SK-N-SH (cell line): ENCODE data around the gene MBD2. TPM values are rescaled to one million over a fixed set of nuclear protein-coding genes. Genes with fewer than 3 reads are reported as not detected.

ENCODE experiments used
- CTCF ChIA-PET: fragments of 300-600, 350-600 bp; formaldehyde crosslinking; extraction: SDS; loops from one replicate; lab custom pipeline; 2021; lab: Yijun Ruan, JAX
- POLR2A ChIA-PET: fragments of 350-600 bp; sonication (Branson Sonifier 250); formaldehyde crosslinking; extraction: SDS; loops from one replicate; lab custom pipeline; 2020; ENCODE audit warnings: antibody characterized with exemption, inconsistent platforms; lab: Yijun Ruan, JAX
- DNase-seq: peaks from one replicate; pipeline ENCODE4 v3.0.0; 2012
- H2AFZ ChIP-seq: fragments of 200-600 bp; sonication (generic); 2 replicates; pipeline ENCODE4 v1.8.1; 2016; ENCODE audit warnings: antibody characterized with exemption, mild to moderate bottlenecking, low read depth
- H3F3A ChIP-seq: fragments of 200-600 bp; sonication (generic); replicated peaks from 2 replicates; pipeline ENCODE3; 2016; ENCODE audit warnings: antibody characterized with exemption, mild to moderate bottlenecking; ENCODE audit not compliant: insufficient read depth
- H3K27ac ChIP-seq, 2 experiments: fragments of 200-500 bp in 1 of 2; fragments of 200-600 bp in 1 of 2; sonication (Bioruptor generic) in 1 of 2; sonication (generic), shearing (Covaris generic) in 1 of 2; 2 replicates each; pipeline versions ENCODE4 v1.5.1 to v1.6.1; 2014 to 2016; ENCODE audit warnings: low read depth in 2 of 2, inconsistent platforms in 1 of 2, low read length in 1 of 2, mild to moderate bottlenecking in 1 of 2, mixed read lengths in 1 of 2
- H3K27me3 ChIP-seq: fragments of 200-600 bp; sonication (generic), shearing (Covaris generic); 2 replicates; pipeline ENCODE4 v1.6.1; 2016; ENCODE audit warnings: mixed run types; ENCODE audit not compliant: insufficient read depth
- H3K36me3 ChIP-seq, 2 experiments: fragments of 200-500 bp in 1 of 2; fragments of 200-600 bp in 1 of 2; sonication (Bioruptor generic) in 1 of 2; sonication (generic) in 1 of 2; replicated peaks in 1 of 2; 2 replicates each; pipeline versions ENCODE3 to v1.5.1; 2014 to 2016; ENCODE audit warnings: low read length in 1 of 2, mild to moderate bottlenecking in 1 of 2; ENCODE audit not compliant: insufficient read depth in 2 of 2, control insufficient read depth in 1 of 2
- H3K4me1 ChIP-seq, 2 experiments: fragments of 200-500 bp in 1 of 2; fragments of 200-600 bp in 1 of 2; sonication (Bioruptor generic) in 1 of 2; sonication (generic), shearing (Covaris generic) in 1 of 2; 2 replicates each; pipeline versions ENCODE4 v1.5.1 to v1.6.1; 2014 to 2016; ENCODE audit warnings: low read depth in 1 of 2, low read length in 1 of 2, mixed run types in 1 of 2; ENCODE audit not compliant: insufficient read depth in 2 of 2, control insufficient read depth in 1 of 2
- H3K4me2 ChIP-seq: fragments of 200-600 bp; sonication (generic), shearing (Covaris generic); 2 replicates; pipeline ENCODE4 v1.6.1; 2017; ENCODE audit warnings: mixed run types
- H3K4me3 ChIP-seq, 2 experiments: fragments of 200-500 bp in 1 of 2; fragments of 200-600 bp in 1 of 2; sonication (Bioruptor generic) in 1 of 2; sonication (generic), shearing (Covaris generic) in 1 of 2; 2 replicates each; pipeline versions ENCODE4 v1.5.1 to v1.8.1; 2014 to 2016; ENCODE audit warnings: low read depth in 2 of 2, inconsistent platforms in 1 of 2, low read length in 1 of 2, mild to moderate bottlenecking in 1 of 2, mixed read lengths in 1 of 2, moderate library complexity in 1 of 2
- H3K79me2 ChIP-seq: fragments of 200-600 bp; sonication (generic); 2 replicates; pipeline ENCODE4 v1.8.1; 2017; ENCODE audit warnings: mild to moderate bottlenecking; ENCODE audit not compliant: insufficient read depth
- H3K9ac ChIP-seq: fragments of 200-600 bp; sonication (generic); 2 replicates; pipeline ENCODE4 v1.6.1; 2017; ENCODE audit warnings: mixed run types
- H3K9me2 ChIP-seq: fragments of 200-600 bp; sonication (generic); 2 replicates; pipeline ENCODE4 v1.6.1; 2017; ENCODE audit warnings: mixed run types
- H3K9me3 ChIP-seq: fragments of 200-600 bp; sonication (generic); 2 replicates; pipeline ENCODE4 v1.6.1; 2017; ENCODE audit warnings: mixed run types, mild to moderate bottlenecking, moderate library complexity
- H4K20me1 ChIP-seq: fragments of 200-600 bp; sonication (generic); 2 replicates; pipeline ENCODE4 v1.6.1; 2017; ENCODE audit warnings: mild to moderate bottlenecking, mixed run types; ENCODE audit not compliant: insufficient read depth
- CTCF ChIP-seq: fragments of 200-600 bp; sonication (generic); IDR thresholded peaks from 2 replicates; pipeline ENCODE4 v1.6.1; 2017; ENCODE audit warnings: antibody characterized with exemption, mild to moderate bottlenecking, moderate library complexity
- ELF1 ChIP-seq: IDR thresholded peaks from 2 replicates; pipeline ENCODE4 v1.4.0; 2012
- EP300 ChIP-seq, 2 experiments: IDR thresholded peaks; 2 replicates each; pipeline versions ENCODE4 v1.4.0 to v1.6.1; 2012; ENCODE audit warnings: borderline replicate concordance in 1 of 2, low read depth in 1 of 2, low read length in 1 of 2
- FOSL2 ChIP-seq: IDR thresholded peaks from 2 replicates; pipeline ENCODE4 v1.4.0; 2012; ENCODE audit warnings: low read depth, mild to moderate bottlenecking, moderate library complexity, borderline replicate concordance
- FOXJ3 ChIP-seq: sonication (generic); formaldehyde crosslinking; IDR thresholded peaks from 2 replicates; pipeline ENCODE4 v1.5.1; 2020; ENCODE audit warnings: mild to moderate bottlenecking, missing genetic modification reagents
- GABPA ChIP-seq: IDR thresholded peaks from 2 replicates; pipeline ENCODE4 v1.4.0; 2012; ENCODE audit warnings: low read depth, mild to moderate bottlenecking
- GATA2 ChIP-seq: sonication (generic); formaldehyde crosslinking; IDR thresholded peaks from 2 replicates; pipeline ENCODE4 v1.5.0; 2020; ENCODE audit warnings: mild to moderate bottlenecking, missing genetic modification reagents
- IRF3 ChIP-seq: fragments of 150-350 bp; IDR thresholded peaks from 2 replicates; pipeline ENCODE4 v1.6.1; 2016; ENCODE audit warnings: mild to moderate bottlenecking, low read depth, low read length
- JUND ChIP-seq: IDR thresholded peaks from 2 replicates; pipeline ENCODE4 v1.4.0; 2012
- MAX ChIP-seq: IDR thresholded peaks from 2 replicates; pipeline ENCODE4 v1.4.0; 2012; ENCODE audit warnings: low read depth
- MEF2A ChIP-seq: IDR thresholded peaks from 2 replicates; pipeline ENCODE4 v1.4.0; 2012; ENCODE audit warnings: low read depth, borderline replicate concordance
- NFIC ChIP-seq: IDR thresholded peaks from 2 replicates; pipeline ENCODE4 v1.4.0; 2012; ENCODE audit warnings: borderline replicate concordance
- NRF1 ChIP-seq: IDR thresholded peaks from 2 replicates; pipeline ENCODE4 v1.6.1; 2012; ENCODE audit warnings: low read depth, mild to moderate bottlenecking, low read length
- POLR2AphosphoS5 ChIP-seq: IDR thresholded peaks from 2 replicates; pipeline ENCODE4 v1.6.1; 2012; ENCODE audit warnings: low read depth, low read length
- RCOR1 ChIP-seq: fragments of 150-350 bp; IDR thresholded peaks from 2 replicates; pipeline ENCODE4 v1.6.1; 2017; ENCODE audit warnings: antibody characterized with exemption, low read length
- REST ChIP-seq: IDR thresholded peaks from 2 replicates; pipeline ENCODE4 v1.6.1; 2012; ENCODE audit warnings: mild to moderate bottlenecking, low read depth, low read length, moderate library complexity
- RFX5 ChIP-seq: IDR thresholded peaks from 2 replicates; pipeline ENCODE4 v1.6.1; 2012; ENCODE audit warnings: mild to moderate bottlenecking, improper control_type of control experiment, low read length
- SIN3A ChIP-seq: IDR thresholded peaks from 2 replicates; pipeline ENCODE4 v1.6.1; 2012; ENCODE audit warnings: low read depth, mild to moderate bottlenecking, low read length, moderate library complexity, borderline replicate concordance
- TAF1 ChIP-seq: IDR thresholded peaks from 2 replicates; pipeline ENCODE4 v1.6.1; 2012; ENCODE audit warnings: low read depth, mild to moderate bottlenecking, low read length, moderate library complexity, borderline replicate concordance
- TCF12 ChIP-seq: IDR thresholded peaks from 2 replicates; pipeline ENCODE4 v1.4.0; 2012
- TEAD4 ChIP-seq: IDR thresholded peaks from 2 replicates; pipeline ENCODE4 v1.4.0; 2012; ENCODE audit warnings: mild to moderate bottlenecking, borderline replicate concordance; ENCODE audit not compliant: insufficient read depth
- YY1 ChIP-seq: IDR thresholded peaks from 2 replicates; pipeline ENCODE4 v1.4.0; 2012; ENCODE audit warnings: low read depth, mild to moderate bottlenecking
- polyA plus RNA-seq, 3 experiments: library from polyadenylated mRNA; depleted of rRNA; stranded (reverse); fragments of >200 nt; gene quantifications; 2 replicates each; pipeline ENCODE4 v1.2.3, GENCODE V29; 2012

Gene MBD2
- polyA plus RNA-seq, 1 of the 3 experiments (the other 2 are of a cell fraction), result 12.5 TPM

GRCh38 chr18:54134053-54134452, 90.4 kb downstream of the MBD2 start (continued):
- TF ChIP-seq REST (no peak), CTCF (no peak), FOXJ3 (CRISPR knock-in tag) (no peak), ELF1 (no peak), FOSL2 (no peak), MAX (no peak), POLR2AphosphoS5 (no peak), RCOR1 (no peak)

GRCh38 chr18:54130631-54131030, 93.8 kb downstream of the MBD2 start:
- Histone ChIP-seq H3K9me2 (no peaks in the 10 kb centered on the region), H4K20me1 (no peaks in the 10 kb centered on the region), H3K36me3 (no peaks in the 10 kb centered on the region), H3K4me1 (peaks cover 0 to 14% of the 10 kb centered on the region in 2 experiments; a peak in 1 of 4 replicates), H3K9me3 (no peaks in the 10 kb centered on the region), H3K4me3 (no peak overlapping the region), H3K4me2 (no peak overlapping the region), H3K27ac (no peak overlapping the region), H3K9ac (no peak overlapping the region), H3F3A (peaks cover 17% of the 10 kb centered on the region), H2AFZ (no peak overlapping the region), H3K27me3 (no peaks in the 10 kb centered on the region), H3K79me2 (no peaks in the 10 kb centered on the region)
- TF ChIP-seq TAF1, result no peak
- TF ChIP-seq NRF1, result no peak
- no peak for TF ChIP-seq MEF2A
- TF ChIP-seq RFX5, result no peak
- TF ChIP-seq IRF3, result no peak
- TF ChIP-seq REST, result no peak
- TF ChIP-seq TCF12, result no peak
- TF ChIP-seq JUND, result no peak
- no peak for TF ChIP-seq SIN3A
- TF ChIP-seq GATA2 (CRISPR knock-in tag), result no peak
- TF ChIP-seq NFIC, result no peak
- TF ChIP-seq FOXJ3 (CRISPR knock-in tag), result no peak
- no peak for TF ChIP-seq EP300 (IDR thresholded peaks at IDR 0.05; ENCODE audit: borderline replicate concordance in 1 of 2, low read depth in 1 of 2, low read length in 1 of 2)
- TF ChIP-seq YY1, result no peak
- no peak for TF ChIP-seq TEAD4
- TF ChIP-seq FOSL2, result no peak
- no peak for TF ChIP-seq GABPA
- TF ChIP-seq RCOR1, result no peak
- no peak for TF ChIP-seq MAX
- ChIA-PET CTCF (interaction anchor here (1.1 to 5.6 kb wide), 5 partner anchors 12 to 563 kb away, joined by 3 to 46 read pairs (median 4); no protein-coding TSS in a partner anchor), POLR2A (no interaction called here)
- no peak for DNase-seq
